Neural crest cell (in vitro differentiated cells): ENCODE data around the gene PTGR2. TPM values are rescaled to one million over a fixed set of nuclear protein-coding genes. Genes with fewer than 3 reads are reported as not detected.

Experiments used
- DNase-seq: peaks from one replicate; pipeline ENCODE4 v3.0.0; 2021; ENCODE audit warnings: low read depth, mixed read lengths, low spot score
- H3K27ac Mint-ChIP-seq: one replicate; pipeline ENCODE4 v1.8.0; 2021; ENCODE audit warnings: mild to moderate bottlenecking, mixed read lengths; ENCODE audit not compliant: unreplicated experiment
- H3K27me3 Mint-ChIP-seq: 2 replicates; pipeline ENCODE4 v1.8.0; 2021; ENCODE audit warnings: low read depth, mild to moderate bottlenecking, mixed read lengths
- H3K36me3 Mint-ChIP-seq: 2 replicates; pipeline ENCODE4 v1.8.0; 2021; ENCODE audit warnings: low read depth, mild to moderate bottlenecking, mixed read lengths
- H3K4me1 Mint-ChIP-seq: 2 replicates; pipeline ENCODE4 v1.8.0; 2021; ENCODE audit warnings: mixed read lengths
- H3K4me3 Mint-ChIP-seq: one replicate; pipeline ENCODE4 v1.8.0; 2021; ENCODE audit warnings: mild to moderate bottlenecking, mixed read lengths
- H3K9me3 Mint-ChIP-seq: 2 replicates; pipeline ENCODE4 v1.8.0; 2021; ENCODE audit warnings: mixed read lengths
- CTCF ChIP-seq: fragments of 200-600 bp; sonication (generic); conservative IDR thresholded peaks from 2 replicates; pipeline ENCODE4 v1.5.0; 2021; ENCODE audit warnings: antibody characterized with exemption, mild to moderate bottlenecking
- total RNA-seq: library from RNA; stranded (reverse); gene quantifications from 2 replicates; pipeline ENCODE4 v1.2.1, GENCODE V29; 2021

PTGR2 gene
- total RNA-seq, 1 donor from 2014 or later = 6.0 TPM

- Mint-ChIP-seq H3K36me3 (no peaks in the 10 kb centered on the region), H3K4me1 (no peaks in the 10 kb centered on the region), H3K4me3 (no peak overlapping the region), H3K9me3 (no peaks in the 10 kb centered on the region), H3K27ac (no peak overlapping the region), H3K27me3 (no peaks in the 10 kb centered on the region)
- TF ChIP-seq CTCF = no peak
- no peak for DNase-seq
Observed at GRCh38 chr14:73878436-73878835, 26.8 kb downstream of the PTGR2 start.

- Mint-ChIP-seq H3K27ac (no peak overlapping the region), H3K4me3 (no peak overlapping the region), H3K9me3 (no peaks in the 10 kb centered on the region), H3K36me3 (no peaks in the 10 kb centered on the region), H3K4me1 (no peaks in the 10 kb centered on the region), H3K27me3 (no peaks in the 10 kb centered on the region)
- TF ChIP-seq CTCF = no peak
- no peak for DNase-seq
Observed at GRCh38 chr14:73879027-73879426, 27.4 kb downstream of the PTGR2 start.

GRCh38 chr14:73884438-73885190, 33.0 kb downstream of the PTGR2 start:
- no peak for TF ChIP-seq CTCF
- DNase-seq = no peak
- Mint-ChIP-seq H3K27ac (no peak overlapping the region), H3K4me1 (peaks cover 41% of the 10 kb centered on the region), H3K9me3 (no peaks in the 10 kb centered on the region), H3K27me3 (no peaks in the 10 kb centered on the region), H3K4me3 (peak overlapping the region; percentile 96), H3K36me3 (no peaks in the 10 kb centered on the region)

- peaks cover 42% of the 10 kb centered on the region for H3K4me1 Mint-ChIP-seq
- no peaks in the 10 kb centered on the region for H3K36me3 Mint-ChIP-seq
- no peaks in the 10 kb centered on the region for H3K9me3 Mint-ChIP-seq
- no peaks in the 10 kb centered on the region for H3K27me3 Mint-ChIP-seq
- peak within 1 kb of the TSS; percentile 96 for H3K27ac Mint-ChIP-seq
- TF ChIP-seq CTCF = no peak
- peak within 1 kb of the TSS; percentile 96 for H3K4me3 Mint-ChIP-seq
- DNase-seq = peak; percentile 76
Observed at GRCh38 chr14:73886449-73887317, 35.1 kb downstream of the PTGR2 start, which contains the start of gene ZNF410. Gene ZNF410 (plus strand): TSS chr14:73886859. CDS start chr14:73892176, 5,317 bp downstream.

GRCh38 chr14:73887318-73887616, 35.6 kb downstream of the PTGR2 start:
- peaks cover 4% of the 10 kb centered on the region for H3K36me3 Mint-ChIP-seq
- no peak for DNase-seq
- H3K9me3 Mint-ChIP-seq = no peaks in the 10 kb centered on the region
- no peak for TF ChIP-seq CTCF
- peak overlapping the region; percentile 84 for H3K27ac Mint-ChIP-seq
- H3K27me3 Mint-ChIP-seq = no peaks in the 10 kb centered on the region
- peaks cover 42% of the 10 kb centered on the region for H3K4me1 Mint-ChIP-seq
- peak overlapping the region; percentile 96 for H3K4me3 Mint-ChIP-seq
